RWPE1 (cell line): ENCODE results near the gene VARS2.
A peak's percentile ranks its signal among the peaks of the same experiment; 100 is the strongest.

Experiments used
- CTCF ChIA-PET: fragments of 350-600 bp; sonication (Branson Sonifier 250); formaldehyde crosslinking; extraction: SDS; loops from one replicate; lab custom pipeline; 2021; lab: Yijun Ruan, JAX
- POLR2A ChIA-PET: fragments of 400-600 bp; formaldehyde crosslinking; extraction: SDS; loops from one replicate; lab custom pipeline; 2020; ENCODE audit warnings: antibody characterized with exemption; ENCODE audit not compliant: low non-redundant PET; lab: Yijun Ruan, JAX
- DNase-seq: peaks from one replicate; pipeline ENCODE4 v3.0.0; 2012; ENCODE audit warnings: low spot score
- H3K27ac ChIP-seq: fragments of 450-650 bp; 2 replicates; pipeline ENCODE4 v1.5.1; 2017
- TF ChIP-seq, protein P1 (sequence below): fragments of 450-650 bp; conservative IDR thresholded peaks from 2 replicates; pipeline ENCODE4 v1.5.1; 2017; ENCODE audit warnings: low read depth, mild to moderate bottlenecking

Gene VARS2

GRCh38 chr6:30875244-30876038, 38.6 kb upstream of the VARS2 start:
- CTCF ChIA-PET: interaction anchor here (0.7 kb wide), 1 partner anchor 47 kb away, joined by 3 read pairs; no protein-coding TSS in a partner anchor
- DNase-seq: no peak
- POLR2A ChIA-PET: interaction anchor here (0.5 kb wide), 1 partner anchor 43 kb away, joined by 3 read pairs; no protein-coding TSS in a partner anchor
- TF ChIP-seq, protein P1, sequence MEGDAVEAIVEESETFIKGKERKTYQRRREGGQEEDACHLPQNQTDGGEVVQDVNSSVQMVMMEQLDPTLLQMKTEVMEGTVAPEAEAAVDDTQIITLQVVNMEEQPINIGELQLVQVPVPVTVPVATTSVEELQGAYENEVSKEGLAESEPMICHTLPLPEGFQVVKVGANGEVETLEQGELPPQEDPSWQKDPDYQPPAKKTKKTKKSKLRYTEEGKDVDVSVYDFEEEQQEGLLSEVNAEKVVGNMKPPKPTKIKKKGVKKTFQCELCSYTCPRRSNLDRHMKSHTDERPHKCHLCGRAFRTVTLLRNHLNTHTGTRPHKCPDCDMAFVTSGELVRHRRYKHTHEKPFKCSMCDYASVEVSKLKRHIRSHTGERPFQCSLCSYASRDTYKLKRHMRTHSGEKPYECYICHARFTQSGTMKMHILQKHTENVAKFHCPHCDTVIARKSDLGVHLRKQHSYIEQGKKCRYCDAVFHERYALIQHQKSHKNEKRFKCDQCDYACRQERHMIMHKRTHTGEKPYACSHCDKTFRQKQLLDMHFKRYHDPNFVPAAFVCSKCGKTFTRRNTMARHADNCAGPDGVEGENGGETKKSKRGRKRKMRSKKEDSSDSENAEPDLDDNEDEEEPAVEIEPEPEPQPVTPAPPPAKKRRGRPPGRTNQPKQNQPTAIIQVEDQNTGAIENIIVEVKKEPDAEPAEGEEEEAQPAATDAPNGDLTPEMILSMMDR: no peak
- peak overlapping the region; percentile 89 for H3K27ac ChIP-seq

- H3K27ac ChIP-seq: peak overlapping the region; percentile 95
- DNase-seq: peak; percentile 88
- ChIA-PET POLR2A (no interaction called here), CTCF (interaction anchor here (0.6 to 3.1 kb wide), 9 partner anchors 23 to 225 kb away, joined by 3 to 15 read pairs (median 3); partner anchors contain the start of genes FLOT1 and VARS2)
- TF ChIP-seq, protein P1: no peak
These were observed 37.9 kb upstream of the VARS2 start for GRCh38 chr6:30876039-30876730.

DNA sequence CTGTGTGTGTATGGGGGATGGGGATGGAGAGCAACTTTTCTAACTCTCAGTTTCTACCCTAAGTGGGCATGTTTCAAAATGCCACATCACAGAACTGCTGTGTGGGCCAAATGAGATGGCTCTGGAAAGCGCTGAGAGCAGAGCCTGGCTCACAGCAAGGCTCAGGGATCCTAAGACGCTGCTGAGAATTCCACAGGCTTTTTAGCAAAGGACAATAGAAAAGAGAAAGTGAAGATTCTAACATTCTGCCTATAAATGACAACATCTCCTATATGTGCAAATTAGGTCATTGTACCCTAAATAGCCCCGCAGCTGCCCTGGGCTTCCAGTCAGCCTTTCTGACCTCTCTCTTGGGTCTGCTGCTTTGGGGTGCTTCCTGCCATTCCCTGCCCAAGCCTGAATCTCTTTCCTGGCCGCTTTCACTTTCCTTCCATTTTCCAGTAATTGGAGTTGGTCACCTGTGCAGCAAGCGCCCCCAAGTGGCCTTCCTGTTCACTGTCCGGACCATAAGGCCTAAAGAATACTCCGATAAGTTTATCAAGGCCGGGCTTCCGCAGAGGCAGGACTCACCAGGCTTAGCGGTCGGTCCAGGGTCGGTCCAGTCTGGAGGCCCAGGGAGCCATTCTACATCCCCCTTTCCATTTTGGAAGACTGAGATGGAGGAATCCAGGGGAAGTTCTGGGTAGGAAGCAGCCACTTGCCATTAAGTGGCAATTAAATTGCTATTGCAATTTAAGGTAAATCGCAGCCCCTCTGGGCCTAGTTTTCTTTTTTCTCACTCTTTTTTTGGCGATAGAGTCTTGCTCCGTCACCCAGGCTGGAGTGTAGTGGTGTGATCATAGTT, 36.4 kb upstream of the VARS2 start:
- ChIA-PET POLR2A (no interaction called here), CTCF (interaction anchor here (0.6 to 3.1 kb wide), 11 partner anchors 11 to 133 kb away, joined by 3 to 15 read pairs (median 3); partner anchors contain the start of genes IER3 and VARS2)
- DNase-seq: peak; percentile 71
- H3K27ac ChIP-seq: peak overlapping the region; percentile 95
- TF ChIP-seq, protein P1: peak; percentile 93

DNA sequence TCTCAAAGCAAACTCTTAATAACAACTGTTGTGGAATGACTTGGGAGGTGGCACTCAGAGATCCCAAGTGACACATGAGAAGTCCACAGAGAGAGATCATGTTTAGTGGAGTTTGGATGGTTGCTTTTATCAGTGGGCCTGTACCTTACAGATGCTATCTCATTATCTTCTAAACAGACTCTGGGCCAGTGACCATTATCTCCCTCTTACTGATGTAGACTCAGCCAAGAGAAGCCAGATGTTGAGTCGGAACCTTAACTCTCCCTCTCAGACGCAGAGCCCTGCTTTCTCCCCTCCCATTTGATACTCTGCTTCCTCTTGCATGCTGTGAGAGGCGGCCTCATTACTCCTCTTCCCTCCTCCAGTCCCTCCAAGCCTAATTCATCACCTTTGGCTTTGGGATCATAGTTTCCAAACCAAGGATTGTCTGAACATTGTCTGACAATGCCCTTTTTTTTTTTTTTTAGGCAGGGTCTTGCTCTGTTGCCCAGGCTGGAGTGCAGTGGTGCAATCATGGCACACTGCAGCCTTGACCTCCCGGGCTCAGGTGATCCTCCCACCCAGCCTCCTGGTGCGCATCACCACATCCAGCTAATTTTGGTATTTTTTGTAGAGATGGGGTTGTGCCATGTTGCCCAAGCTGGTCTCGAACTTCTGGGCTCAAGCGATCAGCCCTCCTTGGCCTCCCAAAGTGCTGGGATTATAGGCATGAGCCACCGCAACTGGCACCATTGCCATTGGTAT, 34.2 kb upstream of the VARS2 start:
- POLR2A ChIA-PET: no interaction called here
- CTCF ChIA-PET: interaction anchor here (0.7 to 3.1 kb wide), 3 partner anchors 48 to 200 kb away, joined by 3 to 15 read pairs (median 4); no protein-coding TSS in a partner anchor
- H3K27ac ChIP-seq: peak overlapping the region; percentile 99; the same call in 1 of the 2 replicates
- DNase-seq: no peak
- TF ChIP-seq, protein P1: no peak

DNA sequence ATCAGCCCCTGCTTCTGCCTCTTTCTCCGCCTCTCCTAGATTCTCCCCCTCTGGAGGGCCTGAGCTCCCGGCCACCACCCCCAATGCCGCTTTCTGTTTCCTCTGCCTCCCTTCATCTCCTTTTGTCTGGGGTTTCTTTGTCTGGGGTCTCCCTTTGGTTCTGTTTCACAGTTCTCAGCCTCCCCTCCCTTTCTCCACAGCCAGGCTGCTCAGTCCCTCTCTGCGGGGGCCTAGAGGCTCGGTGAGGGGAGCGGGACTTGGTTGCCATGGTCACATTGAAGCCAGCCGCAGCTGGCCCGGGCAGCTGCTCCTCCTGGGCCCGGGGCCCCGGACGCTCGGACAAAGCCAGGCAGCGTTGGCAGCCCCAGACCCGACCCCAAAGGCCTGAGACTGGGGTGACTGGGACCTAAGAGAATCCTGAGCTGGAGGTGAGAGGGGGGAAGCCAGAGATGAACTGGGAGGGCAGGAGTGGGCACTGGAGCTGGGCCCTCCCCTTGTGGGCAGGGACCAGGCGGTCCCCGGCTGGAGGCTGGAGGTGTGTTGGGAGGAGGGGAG, 33.3 kb upstream of the VARS2 start:
- peak overlapping the region; percentile 99 for H3K27ac ChIP-seq
- ChIA-PET POLR2A (no interaction called here), CTCF (interaction anchor here (0.5 to 2.7 kb wide), 4 partner anchors 44 to 199 kb away, joined by 3 to 15 read pairs (median 4); no protein-coding TSS in a partner anchor)
- no peak for DNase-seq
- TF ChIP-seq, protein P1: no peak
